GM04504 (cell line): Measurements from ENCODE around the gene ANKRD33B.
"Not testable (repeated sequence)": the region's sequence is repeated elsewhere in the genome, so short reads cannot be mapped to it uniquely, and the experiment has no call there.

ENCODE experiments used
- DNase-seq: peaks from one replicate; pipeline ENCODE4 v3.0.0-alpha.2; 2012; ENCODE audit warnings: low read depth

Gene ANKRD33B

GRCh38 chr5:10563945-10564837 lies at the start of gene ANKRD33B:
Gene ANKRD33B, plus strand, starts transcription at chr5:10564070. Its CDS starts 398 bp downstream, at chr5:10564468.
- DNase-seq: no peak

- not testable (repeated sequence) for DNase-seq
Measured at GRCh38 chr5:10514572-10514971, 49.3 kb upstream of the ANKRD33B start.

GRCh38 chr5:10515492-10515891 lies 48.4 kb upstream of the ANKRD33B start:
- DNase-seq: no peak

- peak; percentile 43 for DNase-seq
Measured at GRCh38 chr5:10518347-10518746, 45.5 kb upstream of the ANKRD33B start.

- DNase-seq: no peak
Measured at GRCh38 chr5:10519729-10520128, 44.1 kb upstream of the ANKRD33B start.

- DNase-seq: no peak
Measured at GRCh38 chr5:10520706-10521105, 43.2 kb upstream of the ANKRD33B start.

GRCh38 chr5:10521466-10522223 lies 42.2 kb upstream of the ANKRD33B start:
- DNase-seq: no peak

GRCh38 chr5:10522224-10522611 lies 41.7 kb upstream of the ANKRD33B start:
- no peak for DNase-seq

GRCh38 chr5:10524376-10525123 lies 39.3 kb upstream of the ANKRD33B start:
- peak; percentile 99 for DNase-seq

GRCh38 chr5:10525124-10525495 lies 38.8 kb upstream of the ANKRD33B start:
- no peak for DNase-seq

GRCh38 chr5:10527281-10527950 lies 36.5 kb upstream of the ANKRD33B start:
- DNase-seq: no peak

- DNase-seq: peak; percentile 62
Measured at GRCh38 chr5:10528056-10528816, 35.6 kb upstream of the ANKRD33B start.

- DNase-seq: no peak
Measured at GRCh38 chr5:10528827-10529226, 35.0 kb upstream of the ANKRD33B start.

GRCh38 chr5:10530601-10531320 lies 33.1 kb upstream of the ANKRD33B start:
- DNase-seq: no peak

- DNase-seq: no peak
Measured at GRCh38 chr5:10532421-10532820, 31.4 kb upstream of the ANKRD33B start.

- DNase-seq: no peak
Measured at GRCh38 chr5:10533226-10533625, 30.6 kb upstream of the ANKRD33B start.

- no peak for DNase-seq
Measured at GRCh38 chr5:10534561-10535530, 29.0 kb upstream of the ANKRD33B start.

- DNase-seq: no peak
Measured at GRCh38 chr5:10536511-10536910, 27.4 kb upstream of the ANKRD33B start.

GRCh38 chr5:10536931-10537579 lies 26.8 kb upstream of the ANKRD33B start:
- no peak for DNase-seq
